NCI-H2081 (cell line): Measurements from ENCODE around the gene ECHS1.

Source experiments
- DNase-seq, 2 experiments: peaks; one replicate each; lab custom pipeline; 2025; lab: John Stamatoyannopoulos, UW

Gene ECHS1

DNA sequence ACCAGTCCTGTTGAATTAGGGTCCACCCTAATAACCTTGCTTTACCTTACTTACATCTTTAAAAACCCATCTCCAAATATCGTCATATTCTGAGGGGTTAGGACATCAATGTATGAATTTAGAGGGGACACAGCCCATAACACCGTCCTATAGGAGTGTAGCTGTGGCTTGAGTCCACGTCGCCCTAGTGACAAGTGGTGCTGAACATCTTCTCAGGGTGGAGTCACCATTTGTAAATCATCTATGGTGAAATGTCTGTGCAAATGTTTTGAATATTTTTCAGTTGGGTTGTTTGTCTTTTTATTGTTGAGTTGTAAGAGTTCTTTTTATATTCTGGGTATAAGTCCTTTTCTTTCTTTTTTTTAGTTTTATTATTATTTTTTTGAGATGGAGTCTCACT, 31.2 kb downstream of the ECHS1 start:
- no peak for DNase-seq

DNA sequence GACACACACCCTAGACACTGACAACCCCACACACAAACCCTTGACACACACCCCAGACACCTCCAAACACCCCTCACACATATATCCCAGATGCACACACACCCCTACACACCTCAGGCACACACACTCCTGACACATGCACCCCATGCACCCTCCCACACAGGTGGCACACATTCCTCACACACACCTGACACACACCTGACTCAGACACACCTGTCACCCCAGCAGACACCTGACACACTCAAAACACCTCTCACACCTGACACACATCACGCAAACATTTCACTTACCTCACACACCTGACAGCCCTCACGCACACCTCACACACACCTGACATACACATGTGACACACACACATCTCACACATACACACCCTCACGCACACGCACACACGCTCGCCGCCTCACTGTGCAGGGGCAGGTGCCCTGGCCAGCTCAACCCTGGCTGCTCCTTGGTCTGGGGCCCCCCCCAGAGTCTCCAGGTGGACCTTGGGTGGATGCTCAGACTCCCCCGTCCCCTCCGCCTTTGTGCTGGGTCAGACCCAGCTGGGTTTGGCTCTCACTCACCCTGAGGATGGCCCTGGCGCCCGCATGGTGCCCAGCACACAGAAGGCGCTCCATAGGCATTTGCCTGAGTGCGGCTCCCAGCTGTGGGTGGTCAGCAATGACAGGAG, 33.3 kb downstream of the ECHS1 start:
- DNase-seq, result no peak

DNA sequence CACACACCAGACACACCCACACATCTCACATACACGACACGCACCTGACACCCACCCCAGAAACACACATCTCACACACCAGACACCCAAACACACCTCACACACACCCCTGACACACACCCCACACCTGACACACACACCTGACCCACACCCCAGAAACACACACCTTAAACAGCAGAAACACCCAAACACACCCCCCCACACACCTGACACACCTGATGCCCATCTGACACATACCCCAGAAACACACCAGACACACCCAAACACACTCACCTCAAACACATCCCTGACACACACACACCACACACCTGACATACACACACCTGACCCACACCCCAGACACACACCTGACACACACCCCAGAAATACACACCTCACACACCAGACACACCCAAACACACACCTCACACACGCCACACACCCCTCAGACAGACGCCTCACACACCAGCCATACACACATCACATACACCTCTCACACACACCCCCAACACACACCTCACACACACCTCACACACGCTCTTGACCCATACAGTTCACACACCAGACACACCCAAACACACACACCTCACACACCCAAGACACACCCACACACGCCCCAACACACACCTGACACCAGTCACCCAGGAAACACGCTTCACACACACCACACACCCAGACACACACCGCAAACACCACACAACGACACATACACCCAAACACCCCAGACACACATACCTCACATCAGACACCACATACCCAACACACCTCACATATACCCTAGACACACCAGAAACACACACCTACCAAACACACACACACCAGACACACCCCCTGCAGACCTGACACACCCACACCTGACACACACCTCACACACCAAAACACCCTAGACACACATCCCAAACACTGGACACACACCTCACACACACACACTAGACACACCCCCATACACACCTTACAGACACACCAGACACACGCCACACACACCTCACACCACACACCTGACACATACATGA, 34.8 kb downstream of the ECHS1 start:
- no peak for DNase-seq

DNA sequence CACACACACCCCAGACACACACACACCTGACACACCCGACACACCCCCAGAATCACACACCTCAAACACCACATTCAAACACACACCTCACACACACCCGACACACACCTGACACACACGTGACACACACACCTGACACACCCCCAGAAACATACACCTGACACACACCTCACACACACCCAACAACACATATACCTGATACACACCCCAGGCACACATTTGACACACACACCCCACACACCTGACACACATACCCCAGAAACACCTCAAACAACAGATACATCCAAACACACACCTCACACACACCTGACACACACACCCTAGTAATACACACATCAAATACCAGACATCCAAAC, 35.8 kb downstream of the ECHS1 start:
- DNase-seq, result no peak

DNA sequence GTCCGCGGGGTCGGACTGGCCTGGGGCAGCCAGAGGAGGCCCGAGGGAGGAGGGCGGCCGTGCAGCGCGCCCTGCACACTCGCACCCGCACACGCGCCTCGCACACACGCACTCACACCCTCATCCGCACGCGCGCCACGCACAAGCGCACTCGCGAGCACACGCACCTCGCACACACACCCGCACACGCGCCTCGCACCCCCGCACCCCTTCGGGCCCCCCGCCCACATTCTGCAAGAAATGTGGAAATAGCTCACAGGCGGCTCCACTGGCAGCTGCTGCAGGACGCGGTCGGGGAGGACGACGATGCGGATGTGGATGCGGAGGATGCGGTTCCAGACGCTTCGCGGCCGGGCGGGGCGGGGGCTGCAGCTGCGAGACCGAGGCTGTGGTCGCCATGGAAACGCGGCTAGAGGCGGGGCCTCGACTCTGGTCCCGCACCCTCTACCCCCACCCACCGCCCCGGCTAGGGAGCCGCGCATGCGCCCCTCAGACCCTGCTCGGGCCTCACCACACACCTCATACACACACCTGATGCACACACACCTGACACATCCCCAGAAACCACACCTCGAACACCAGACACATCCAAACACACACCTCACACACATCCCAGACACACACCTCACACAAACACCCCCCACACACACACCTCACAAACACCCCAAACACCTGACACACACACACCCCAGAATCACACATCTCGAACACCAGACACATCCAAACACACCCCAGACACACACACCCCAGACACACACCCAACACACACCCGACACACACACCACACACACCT, 36.4 kb downstream of the ECHS1 start, which contains the start of gene CALY:
CALY (minus strand) TSS at position 320 of the 793 bp plus-strand sequence. CDS start 7,907 bp downstream, outside the sequence.
- no peak for DNase-seq

DNA sequence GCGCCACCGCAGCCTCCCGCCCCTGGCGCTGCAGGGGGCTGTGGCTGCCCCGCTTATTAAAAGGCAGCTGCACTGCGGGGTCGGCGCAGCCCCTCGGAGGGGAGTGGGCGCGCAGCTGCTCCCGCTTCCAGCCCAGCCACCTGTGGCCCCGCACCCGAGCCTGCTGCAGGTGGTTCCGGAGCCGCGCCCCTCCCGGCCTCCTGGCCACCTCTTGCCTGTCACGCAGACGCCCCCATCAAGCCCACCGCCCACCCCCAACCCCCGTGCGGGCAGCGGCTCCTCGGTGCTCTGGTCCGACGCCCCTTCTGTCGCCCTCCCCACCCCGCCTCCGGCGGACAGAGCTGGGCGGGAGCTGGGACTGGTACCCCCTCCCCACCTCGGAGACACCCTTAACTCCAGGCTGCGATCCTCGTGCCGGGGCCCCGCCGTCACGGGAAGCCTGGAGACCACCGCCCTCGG, 37.0 kb downstream of the ECHS1 start:
- DNase-seq, result no peak

DNA sequence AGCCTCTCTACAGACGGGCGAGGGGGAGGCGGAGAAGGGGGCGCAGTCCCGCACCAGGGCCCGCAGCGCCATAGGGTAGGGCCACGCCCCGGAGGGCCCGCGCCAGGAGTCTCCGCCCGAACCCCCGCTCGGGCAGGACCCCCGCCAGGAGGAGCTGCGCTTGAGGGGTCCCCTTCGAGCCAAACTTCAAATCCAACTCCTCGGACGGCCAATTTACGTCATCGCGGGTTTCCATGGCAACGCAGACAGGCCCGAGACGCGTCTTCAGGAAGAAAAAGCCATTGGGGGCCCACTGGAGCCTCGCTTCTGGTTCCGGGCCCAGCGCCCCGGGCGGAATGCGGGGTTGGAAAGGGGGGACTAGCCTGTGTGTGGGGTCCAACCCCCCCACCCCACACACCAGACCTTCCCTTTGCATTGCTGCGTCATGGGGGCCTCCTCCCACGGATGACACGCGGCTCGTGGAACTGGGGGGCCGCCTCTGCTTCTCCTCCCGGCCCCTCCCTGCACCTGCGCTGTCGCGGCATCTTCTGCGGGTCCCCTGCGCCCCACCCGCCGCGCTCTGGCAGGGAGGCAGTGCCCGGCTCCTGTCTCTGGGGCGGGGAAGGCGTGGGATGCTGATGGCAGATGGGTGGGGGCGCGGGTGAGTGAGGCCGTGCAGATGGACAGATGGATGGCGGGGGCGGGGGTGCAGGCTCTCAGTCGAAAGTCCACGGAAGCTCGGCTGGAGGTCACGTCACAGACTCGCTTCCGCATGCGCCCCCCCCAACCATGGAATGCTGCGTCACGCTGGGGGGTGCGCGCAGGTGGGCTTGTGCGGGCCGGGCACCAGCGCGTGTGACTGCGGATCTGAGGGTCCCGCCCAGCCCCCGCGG, 37.7 kb downstream of the ECHS1 start:
- no peak for DNase-seq

DNA sequence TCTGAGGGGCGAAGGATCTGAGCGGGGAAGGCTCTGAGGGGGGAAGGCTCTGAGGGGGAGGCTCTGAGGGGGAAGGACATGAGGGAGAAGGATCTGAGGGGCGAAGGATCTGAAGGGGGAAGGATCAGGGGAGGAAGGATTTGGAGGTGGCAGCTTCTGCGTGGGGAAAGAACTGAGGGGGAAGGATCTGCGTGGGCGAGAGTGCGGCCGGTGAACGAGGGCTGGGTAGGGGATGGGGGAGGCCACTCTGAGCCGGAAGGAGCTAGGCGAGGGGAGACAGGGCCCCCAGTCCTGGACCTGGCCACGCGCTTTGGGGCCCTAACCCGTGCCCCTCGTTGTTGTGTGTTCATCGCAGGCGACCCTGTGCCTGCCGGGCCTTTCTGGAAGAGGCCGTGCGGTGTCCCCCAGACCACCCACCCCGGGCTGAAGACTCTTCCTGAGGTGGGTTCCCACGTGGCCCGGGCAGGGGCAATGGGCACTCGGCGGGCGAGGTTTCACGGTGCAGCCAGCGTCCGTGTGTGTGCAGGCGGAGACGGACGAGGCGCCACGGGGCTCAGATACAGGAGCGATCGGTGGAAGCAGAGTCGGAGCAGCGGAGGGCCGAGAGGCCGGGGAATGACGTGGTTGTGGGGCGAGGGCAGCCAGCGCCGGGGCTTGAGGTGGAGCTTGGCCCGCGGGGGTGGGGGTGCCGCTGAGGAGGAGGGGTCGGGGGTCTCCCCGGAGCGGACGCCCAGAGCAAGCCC, 38.5 kb downstream of the ECHS1 start:
- DNase-seq, result no peak

DNA sequence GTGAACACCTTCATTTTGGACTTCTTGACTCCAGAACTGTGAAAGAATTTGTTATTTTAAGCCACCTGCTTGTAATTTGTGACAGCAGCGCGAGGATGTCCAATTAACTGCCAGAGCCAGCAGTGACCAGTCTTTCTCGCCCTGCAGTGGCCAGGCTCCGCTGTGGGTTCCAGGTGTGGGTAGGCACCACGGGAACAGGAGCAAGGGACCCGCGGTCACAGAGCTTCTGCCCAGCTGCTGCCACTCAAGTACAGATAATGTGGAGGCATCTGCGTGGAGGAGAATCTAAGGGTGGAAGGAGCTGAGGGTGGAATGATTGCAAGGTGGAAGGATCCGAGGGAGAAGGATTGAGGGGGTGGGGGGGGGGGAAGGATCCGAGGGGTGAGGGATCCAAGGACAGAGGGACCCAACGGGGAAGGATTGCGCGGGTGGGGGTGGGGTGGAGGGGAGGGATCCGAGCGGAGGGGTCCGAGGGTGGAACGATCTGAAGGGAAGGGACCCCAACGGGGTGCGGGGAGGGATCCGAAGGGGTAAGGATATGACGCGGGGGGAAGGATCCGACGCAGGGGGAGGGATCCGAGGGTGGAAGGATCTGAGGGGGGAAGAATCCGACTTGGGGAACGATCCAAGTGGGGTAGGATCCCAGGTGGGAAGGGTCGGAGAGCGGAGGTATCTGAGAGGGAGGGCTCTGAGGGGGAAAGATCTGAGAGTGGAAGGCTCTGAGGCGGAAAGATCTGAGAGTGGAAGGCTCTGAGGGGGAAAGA, 40.0 kb downstream of the ECHS1 start:
- DNase-seq, result no peak

DNA sequence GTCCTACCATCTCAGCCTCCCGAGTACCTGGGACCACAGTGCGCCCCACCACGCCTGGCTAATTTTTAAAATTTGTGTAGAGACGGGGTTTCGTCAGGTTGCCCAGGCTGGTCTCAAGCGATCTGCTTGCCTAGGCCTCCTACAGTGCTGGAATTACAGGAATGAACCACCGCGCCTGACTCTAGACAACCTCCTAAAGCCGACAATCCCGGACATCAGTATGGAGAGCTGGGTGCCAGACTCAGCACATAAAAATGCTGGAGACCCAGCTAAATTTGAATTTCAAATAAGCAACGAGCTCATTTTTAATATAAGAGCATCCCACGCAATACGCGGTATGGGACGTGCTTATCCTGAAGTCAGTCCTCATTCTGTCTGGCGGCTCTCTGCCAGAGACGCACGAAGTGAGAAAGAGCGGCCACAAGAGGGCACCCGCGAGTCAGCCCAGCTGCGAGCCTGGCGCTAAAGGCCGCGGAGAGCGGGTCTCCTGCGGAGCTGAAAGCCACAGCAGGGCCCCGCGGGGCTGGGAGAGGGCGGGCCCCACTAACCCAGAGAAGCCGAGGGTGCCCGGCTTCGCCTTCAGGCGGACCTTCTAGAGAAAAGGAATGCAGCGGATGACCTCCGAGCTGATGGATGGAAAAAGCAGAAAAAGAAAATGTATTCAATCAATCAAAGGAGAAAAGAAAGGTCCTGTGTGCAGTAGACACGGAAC, 43.5 kb downstream of the ECHS1 start:
- DNase-seq, result peak; percentile 67 to 69

DNA sequence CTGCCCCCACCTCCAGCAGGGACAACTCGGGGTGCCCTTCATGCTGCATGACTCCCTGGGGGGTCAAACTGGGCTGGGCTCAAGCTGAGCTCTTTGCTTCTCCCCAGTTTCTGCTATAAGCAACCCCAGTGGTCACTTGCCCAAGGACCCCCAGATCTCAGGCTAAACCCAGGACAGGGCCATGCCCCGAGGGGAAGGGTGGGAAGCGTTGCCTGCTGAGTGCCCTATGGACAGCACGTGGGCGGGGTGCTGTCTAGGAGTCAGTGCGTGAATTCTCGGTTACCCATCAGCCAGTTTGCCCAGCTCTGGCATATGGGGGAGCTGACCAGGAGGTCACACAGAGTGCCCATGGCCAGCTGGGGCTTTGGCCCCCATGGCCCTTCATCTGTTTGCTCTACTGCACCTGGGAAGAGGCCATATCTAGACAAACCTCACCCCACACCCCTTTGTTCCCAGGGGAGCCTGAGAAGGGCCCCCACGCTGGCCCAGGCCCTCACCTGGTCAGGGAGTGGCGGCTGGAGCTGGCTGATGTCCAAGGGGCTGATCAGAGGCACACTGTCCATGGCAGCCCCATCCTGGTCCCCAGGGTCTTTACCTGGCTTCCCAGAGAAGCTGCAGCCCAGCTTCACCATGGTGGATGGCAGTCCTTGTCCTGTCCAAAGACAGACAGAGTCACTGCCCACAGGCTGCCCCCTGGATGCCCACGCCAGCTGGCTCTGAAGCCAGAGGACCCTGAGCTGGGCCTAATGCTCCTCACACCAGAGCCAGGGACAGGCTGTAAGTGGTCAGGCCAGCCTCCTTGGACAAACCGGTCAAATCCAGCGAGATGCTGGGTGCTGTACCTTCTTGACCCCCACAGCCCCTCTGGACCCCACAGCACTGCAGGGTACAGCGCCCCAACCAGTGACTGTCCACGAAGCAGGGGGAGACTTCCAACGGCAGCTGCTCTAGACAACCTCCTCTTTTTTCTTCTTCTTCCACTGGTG, 44.5 kb downstream of the ECHS1 start:
- DNase-seq, result no peak

DNA sequence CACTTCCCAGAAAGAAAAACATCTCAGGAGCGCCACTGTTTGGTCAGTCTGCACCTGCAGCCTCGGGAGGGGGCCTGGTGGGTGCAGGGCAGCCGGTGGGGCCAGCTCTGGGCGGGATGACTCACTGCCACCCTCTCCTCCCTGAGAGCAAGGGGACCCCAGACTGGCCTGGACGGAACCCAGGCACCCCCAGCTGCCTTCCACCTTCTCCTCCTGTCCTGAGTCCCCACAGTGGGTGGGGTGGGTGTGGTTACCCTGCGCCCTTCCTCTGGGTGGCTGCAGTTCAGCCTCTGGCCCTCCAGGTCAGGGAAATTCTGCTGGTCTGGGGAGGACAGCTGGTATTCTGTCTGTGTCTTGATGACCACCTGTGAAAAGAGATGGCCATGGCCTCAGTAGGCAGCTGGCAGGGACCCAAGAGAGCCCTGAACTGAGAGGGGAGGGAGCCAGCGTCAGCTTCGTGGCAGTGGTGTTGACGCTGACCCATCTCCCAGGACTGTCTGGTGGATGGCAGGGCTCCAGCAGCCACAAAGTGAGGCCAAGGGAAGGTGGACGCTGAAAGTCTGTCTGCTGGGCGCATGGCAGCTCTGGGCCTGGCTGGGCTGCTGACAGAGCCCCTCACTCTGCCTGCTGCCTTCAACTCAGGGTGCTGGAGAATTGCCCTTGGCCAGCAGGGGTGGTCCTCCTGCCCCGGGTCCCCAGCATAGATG, 45.4 kb downstream of the ECHS1 start:
- DNase-seq, result no peak

DNA sequence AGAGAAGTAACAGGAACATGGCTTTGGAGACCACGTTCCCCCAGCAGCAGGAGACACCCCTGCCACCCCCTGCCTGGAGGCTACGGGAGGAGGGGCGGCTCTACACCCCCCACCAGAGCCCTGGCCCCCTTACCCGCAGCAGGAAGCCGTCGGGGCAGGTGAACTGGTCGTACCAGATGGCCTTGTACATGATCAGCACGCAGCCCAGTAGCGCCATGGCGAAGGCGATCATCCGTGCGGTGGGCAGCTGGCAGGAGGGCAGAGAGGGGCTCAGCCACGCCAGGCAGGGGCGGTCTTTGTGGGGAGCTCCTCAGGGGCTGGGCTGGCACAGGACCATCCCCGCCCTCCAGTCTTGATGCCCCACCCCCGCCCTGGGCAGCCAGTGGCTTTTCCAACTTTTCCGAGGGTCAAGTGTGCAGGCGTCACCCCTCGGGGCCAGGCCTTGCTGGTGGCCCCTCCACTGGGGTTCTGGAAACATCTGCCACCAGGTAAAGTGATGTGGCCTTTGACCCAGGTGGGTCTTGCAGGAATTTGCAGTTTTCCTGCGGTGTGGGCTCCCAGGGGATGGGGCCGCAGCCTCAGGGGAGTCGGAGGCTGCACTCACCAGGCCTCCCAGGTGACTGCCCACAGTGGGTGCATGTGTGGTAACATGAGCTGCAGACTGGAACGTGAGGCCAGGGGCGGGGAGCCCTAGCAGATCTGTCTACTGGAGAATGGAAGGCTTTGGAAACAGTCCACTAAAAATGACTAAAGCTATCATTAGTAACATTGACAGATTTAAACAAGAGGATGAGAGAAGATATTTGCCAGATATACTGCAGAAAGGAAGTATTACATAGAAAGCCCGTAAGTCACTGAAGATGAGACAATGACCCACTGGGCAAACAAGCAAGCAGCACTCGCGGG, 46.2 kb downstream of the ECHS1 start:
- no peak for DNase-seq

DNA sequence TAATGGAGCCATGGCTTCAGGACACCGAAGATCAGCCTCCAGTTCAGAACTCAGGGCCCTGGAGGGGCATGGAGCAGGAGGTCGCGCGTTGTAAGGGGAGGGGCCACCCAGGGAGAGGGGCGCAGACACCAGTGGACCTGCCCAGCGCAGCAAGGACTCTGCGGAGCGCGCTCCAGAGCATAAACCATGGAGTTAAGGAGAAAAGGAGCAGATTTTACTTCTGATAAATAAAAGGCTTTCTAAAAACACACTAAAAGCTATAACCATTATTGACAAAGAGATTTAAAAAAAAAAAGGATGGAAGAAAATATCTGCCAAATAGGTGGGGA, 47.0 kb downstream of the ECHS1 start:
- no peak for DNase-seq

DNA sequence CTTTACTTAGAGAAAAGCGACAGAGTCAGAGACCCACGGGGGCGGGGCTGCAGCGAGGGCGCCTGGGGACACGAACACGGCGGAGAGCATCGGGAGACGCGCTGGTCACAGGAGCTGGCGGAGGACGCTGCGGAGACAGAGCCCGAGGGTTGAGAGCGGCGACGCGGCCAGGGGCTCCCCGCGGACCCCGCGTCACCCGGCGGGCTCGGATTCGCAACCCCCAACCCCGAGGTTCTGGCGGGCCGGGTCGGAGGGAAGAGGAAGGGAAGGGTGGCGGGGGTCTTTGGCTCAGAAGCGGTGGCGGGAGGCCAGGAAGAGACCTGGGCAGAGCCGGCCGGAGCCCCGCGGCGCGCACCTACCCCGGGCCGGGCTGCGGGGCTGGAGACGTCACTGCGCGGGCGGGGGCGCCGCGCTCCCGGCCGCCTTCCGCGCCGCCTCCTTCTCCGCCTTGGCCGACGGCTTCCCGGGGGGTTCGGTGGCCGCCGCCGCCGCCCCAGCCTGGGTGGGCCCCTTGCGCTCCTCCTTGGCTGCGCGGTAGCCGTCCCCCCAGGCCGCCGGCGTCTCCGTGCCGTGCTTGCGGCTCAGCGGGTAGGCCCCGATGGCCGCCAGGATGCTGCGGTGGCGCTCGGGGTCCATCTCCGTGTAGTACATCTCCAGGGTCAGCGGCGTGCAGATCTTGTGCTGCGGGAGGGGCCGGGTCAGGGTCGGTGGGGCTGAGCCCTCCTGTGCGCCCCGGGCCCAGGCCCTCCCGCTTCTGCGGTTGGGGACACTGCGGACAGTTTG, 47.5 kb downstream of the ECHS1 start:
- no peak for DNase-seq

DNA sequence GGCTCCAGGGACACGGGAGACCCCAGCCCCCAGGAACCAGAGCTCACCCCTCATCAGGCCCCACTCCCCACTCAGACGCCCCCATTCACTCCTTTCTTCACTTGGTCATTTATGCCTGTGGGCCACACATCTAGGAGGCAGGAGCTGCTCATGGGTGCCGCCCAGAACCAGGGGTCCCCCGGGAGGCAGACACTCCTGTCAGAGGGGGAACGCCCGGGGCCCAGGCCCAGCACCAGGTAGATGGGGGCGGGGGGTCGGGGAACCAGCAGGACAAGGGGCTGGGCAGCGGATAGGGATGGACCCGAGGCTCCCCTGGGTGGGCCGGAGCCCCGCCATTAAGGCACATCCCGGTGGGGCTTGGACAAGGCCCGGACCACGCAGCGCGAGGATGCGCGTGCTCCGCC, 48.3 kb downstream of the ECHS1 start:
- DNase-seq, result no peak
